Esophagus squamous epithelium (tissue), 5 donors: ENCODE measurements around the gene CEP57L1. TPM values are rescaled to one million over a fixed set of nuclear protein-coding genes. Genes with fewer than 3 reads are reported as not detected.

Experiments
- DNase-seq: peaks from one replicate; lab custom pipeline; 2025; lab: John Stamatoyannopoulos, UW
- H3K27ac ChIP-seq, 4 donors: fragments of 200-600 bp; sonication (generic); one replicate each; pipeline ENCODE4 v1.5.1; 2016 to 2019; ENCODE audit warnings: mild to moderate bottlenecking in 1 of 4
- H3K27me3 ChIP-seq, 4 donors: fragments of 200-600 bp; sonication (generic); 1 replicate in 3 of 4; 2 replicates in 1 of 4; pipeline versions ENCODE4 v1.5.1 to v1.6.0; 2017 to 2021; ENCODE audit warnings: antibody characterized with exemption in 1 of 4
- H3K36me3 ChIP-seq, 3 donors: fragments of 200-600 bp; sonication (generic); one replicate each; pipeline ENCODE4 v1.5.1; 2016 to 2019
- H3K4me1 ChIP-seq, 3 donors: fragments of 200-600 bp; sonication (generic); one replicate each; pipeline ENCODE4 v1.5.1; 2017 to 2019
- H3K4me3 ChIP-seq, 4 donors: fragments of 200-600 bp; sonication (generic); 1 replicate in 3 of 4; 2 replicates in 1 of 4; pipeline ENCODE4 v1.5.1; 2016 to 2019; ENCODE audit warnings: mild to moderate bottlenecking in 2 of 4, moderate library complexity in 1 of 4
- H3K9me3 ChIP-seq, 3 donors: fragments of 200-600 bp; sonication (generic); one replicate each; pipeline ENCODE4 v1.5.1; 2016 to 2019
- CTCF ChIP-seq, 6 experiments: fragments of 450-650 bp in 4 of 6; fragments of 200-600 bp in 2 of 6; sonication (generic) in 2 of 6; IDR thresholded peaks; one replicate each; pipeline ENCODE4 v1.5.1; 2016 to 2019; ENCODE audit warnings: antibody characterized with exemption in 6 of 6, mild to moderate bottlenecking in 4 of 6, moderate library complexity in 4 of 6
- POLR2A ChIP-seq, 4 donors: fragments of 450-650 bp; IDR thresholded peaks; one replicate each; pipeline ENCODE4 v1.6.1; 2017; ENCODE audit warnings: antibody characterized with exemption in 4 of 4, mild to moderate bottlenecking in 4 of 4, moderate library complexity in 3 of 4
- WGBS, 2 donors: methylation state at CpG; one replicate each; pipeline ENCODE4 v1.1.5; 2018; 5-methylcytosine and 5-hydroxymethylcytosine counted together
- intact Hi-C: fragments of 100-400 bp; cut with DNase I; formaldehyde crosslinking; loops from one replicate; pipeline ENCODE4 v1.15.0; 2022
- total RNA-seq, 4 donors: library from RNA; depleted of rRNA; stranded (reverse); fragments of >200 nt; gene quantifications; one replicate each; pipeline ENCODE4 v1.1.0, GENCODE V29; 2016
- donor health status: DM: yes; HTN: yes; CAD: no.

The CEP57L1 gene
- total RNA-seq, 4 donors from 2014 or later: 4.9 to 9.7 (median 7.4) TPM

DNA sequence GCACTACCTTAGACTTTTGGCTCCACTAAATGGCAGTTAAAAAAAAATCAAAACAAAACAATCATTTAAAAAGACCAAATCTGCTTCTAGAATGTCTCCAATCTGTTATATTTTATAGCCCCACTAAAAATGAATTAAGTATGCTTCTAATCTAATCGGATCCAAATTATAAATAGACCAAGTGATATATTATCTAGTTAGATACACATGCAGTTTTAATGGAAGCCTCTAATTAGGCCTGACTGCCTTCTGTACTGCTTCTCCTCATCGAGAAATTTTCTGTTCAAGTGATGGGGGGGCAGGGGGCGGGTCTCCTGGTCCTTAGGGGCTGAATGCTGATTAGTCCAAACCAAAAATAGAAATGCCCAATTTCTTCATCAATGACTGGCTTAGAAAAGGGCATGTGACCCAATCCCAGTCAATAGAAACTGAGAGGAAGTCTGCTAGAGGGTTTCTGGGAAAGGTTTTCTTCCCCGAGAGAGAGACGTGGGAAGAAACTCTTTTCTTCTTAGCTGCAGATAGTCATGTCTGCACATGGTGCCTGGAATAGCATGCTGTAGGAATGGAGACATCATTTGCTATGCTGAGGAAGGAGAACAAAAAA, 7.5 kb upstream of the CEP57L1 start:
- Histone ChIP-seq H3K36me3 (peaks cover 0 to 4% (median 0%) of the 10 kb centered on the region in 3 donors), H3K27ac (peak overlapping the region in 1 of 4 donors; percentile 18), H3K4me1 (peaks cover 0 to 39% (median 0%) of the 10 kb centered on the region in 3 donors)

GRCh38 chr6:109088995-109089394, 6.3 kb upstream of the CEP57L1 start:
- intact Hi-C loops: no loop called here
- Histone ChIP-seq H3K9me3 (no peaks in the 10 kb centered on the region), H3K27ac (no peak overlapping the region), H3K4me1 (peaks cover 0 to 50% (median 0%) of the 10 kb centered on the region in 3 donors), H3K4me3 (no peak overlapping the region), H3K36me3 (peaks cover 0 to 4% (median 0%) of the 10 kb centered on the region in 3 donors), H3K27me3 (no peaks in the 10 kb centered on the region)
- TF ChIP-seq CTCF (IDR thresholded peaks at IDR 0.05) (no peak), POLR2A (IDR thresholded peaks at IDR 0.05) (no peak)
- no peak for DNase-seq
- 63 to 74% methylated on average over 1 of the region's 1 CpG for WGBS, 2 donors

More for the DNA sequence above, 7.5 kb upstream of the CEP57L1 start:
- Histone ChIP-seq H3K9me3 (no peaks in the 10 kb centered on the region), H3K27me3 (no peaks in the 10 kb centered on the region), H3K4me3 (no peak overlapping the region)
- intact Hi-C loops: no loop called here
- no peak for DNase-seq
- TF ChIP-seq CTCF (IDR thresholded peaks at IDR 0.05) (no peak), POLR2A (IDR thresholded peaks at IDR 0.05) (no peak)
- WGBS, 2 donors: 64 to 69% methylated on average over 5 of the region's 5 CpGs

DNA sequence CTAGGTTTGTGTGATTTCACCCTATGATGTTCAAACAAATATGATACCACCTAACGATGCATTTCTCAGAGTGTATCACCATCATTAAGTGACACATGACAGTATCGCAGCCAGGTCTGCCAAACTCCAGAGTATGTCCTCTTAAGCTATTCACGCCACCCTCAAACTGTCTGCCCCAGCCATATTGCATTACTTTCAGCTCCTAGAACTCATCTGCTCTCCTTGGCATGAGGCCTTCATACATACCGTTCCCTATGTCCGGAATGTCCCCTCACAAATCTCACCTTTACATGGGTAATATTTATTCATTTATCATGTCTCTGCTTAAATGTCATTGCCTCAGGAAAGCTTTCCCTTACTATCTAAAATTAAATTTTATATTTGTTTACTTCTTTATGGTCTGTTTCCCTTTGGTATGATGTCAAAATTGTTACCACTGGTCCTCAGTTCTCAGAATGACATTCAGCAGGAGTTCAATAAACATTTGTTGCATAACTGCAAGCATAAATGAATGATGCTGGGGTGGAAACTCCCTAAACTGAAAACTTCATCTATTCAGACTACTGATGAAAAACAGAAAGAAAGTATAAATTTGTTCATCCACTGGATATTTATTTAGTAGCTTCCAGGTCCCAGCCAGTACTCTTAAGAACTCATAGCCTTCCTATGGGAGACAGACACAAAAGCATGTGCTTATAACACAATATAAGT, 3.8 kb upstream of the CEP57L1 start:
- no peaks in the 10 kb centered on the region for H3K9me3 ChIP-seq
- DNase-seq: no peak
- peaks cover 0 to 60% (median 5%) of the 10 kb centered on the region in 3 donors for H3K4me1 ChIP-seq
- no peaks in the 10 kb centered on the region for H3K36me3 ChIP-seq
- H3K27ac ChIP-seq: no peak overlapping the region
- H3K4me3 ChIP-seq: peak overlapping the region in 1 of 4 donors; percentile 84
- no peaks in the 10 kb centered on the region for H3K27me3 ChIP-seq
- 93% methylated on average over 5 of the region's 5 CpGs for WGBS, 2 donors
- TF ChIP-seq CTCF (IDR thresholded peaks at IDR 0.05) (no peak), POLR2A (IDR thresholded peaks at IDR 0.05) (no peak)
- intact Hi-C loops: no loop called here

GRCh38 chr6:109092074-109092473, 3.2 kb upstream of the CEP57L1 start:
- Histone ChIP-seq H3K9me3 (no peaks in the 10 kb centered on the region), H3K4me1 (peaks cover 0 to 64% (median 5%) of the 10 kb centered on the region in 3 donors), H3K27ac (no peak overlapping the region), H3K4me3 (peak overlapping the region in 3 of 4 donors; percentile 70 to 84 (median 71)), H3K27me3 (no peaks in the 10 kb centered on the region), H3K36me3 (no peaks in the 10 kb centered on the region)
- DNase-seq: no peak
- intact Hi-C loops: no loop called here
- WGBS, 2 donors: 55 to 71% methylated on average over 1 of the region's 1 CpG
- TF ChIP-seq POLR2A (IDR thresholded peaks at IDR 0.05) (no peak), CTCF (IDR thresholded peaks at IDR 0.05) (no peak)
